ENCODE data around the gene FOXB2.
"Not testable (repeated sequence)": the region's sequence is repeated elsewhere in the genome, so short reads cannot be mapped to it uniquely, and the experiment has no call there.

The FOXB2 gene

DNA sequence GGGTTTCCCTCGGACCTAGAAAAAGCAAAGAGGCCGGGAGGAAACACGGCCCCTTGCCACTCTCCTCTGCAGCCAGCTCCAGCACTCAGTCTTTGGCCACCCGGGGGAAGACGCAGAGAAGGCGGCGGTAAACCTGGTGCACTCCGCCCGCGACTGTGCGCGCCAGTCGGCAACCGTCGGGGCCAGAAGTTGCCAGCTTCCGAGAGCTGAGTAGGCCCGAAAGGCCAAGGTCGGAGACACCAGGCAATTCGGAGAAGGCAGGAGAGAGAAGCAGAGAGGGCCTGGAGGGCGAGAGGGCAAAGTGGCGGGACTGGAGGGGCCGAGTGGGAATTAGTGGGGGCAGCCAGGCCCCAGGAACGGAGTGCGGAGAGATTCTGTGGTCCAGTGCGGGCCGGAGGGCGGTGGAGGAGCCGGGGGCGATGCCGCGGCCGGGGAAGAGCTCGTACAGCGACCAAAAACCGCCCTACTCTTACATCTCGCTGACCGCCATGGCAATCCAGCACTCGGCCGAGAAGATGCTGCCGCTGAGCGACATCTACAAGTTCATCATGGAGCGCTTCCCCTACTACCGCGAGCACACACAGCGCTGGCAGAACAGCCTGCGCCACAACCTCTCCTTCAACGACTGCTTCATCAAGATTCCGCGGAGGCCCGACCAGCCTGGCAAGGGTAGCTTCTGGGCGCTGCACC is at the start of gene FOXB2:
Gene FOXB2 (plus strand): TSS at position 420 of the 690 bp plus-strand sequence. CDS start 0 bp downstream, at position 420.
- DNase-seq = peak; percentile 45

DNA sequence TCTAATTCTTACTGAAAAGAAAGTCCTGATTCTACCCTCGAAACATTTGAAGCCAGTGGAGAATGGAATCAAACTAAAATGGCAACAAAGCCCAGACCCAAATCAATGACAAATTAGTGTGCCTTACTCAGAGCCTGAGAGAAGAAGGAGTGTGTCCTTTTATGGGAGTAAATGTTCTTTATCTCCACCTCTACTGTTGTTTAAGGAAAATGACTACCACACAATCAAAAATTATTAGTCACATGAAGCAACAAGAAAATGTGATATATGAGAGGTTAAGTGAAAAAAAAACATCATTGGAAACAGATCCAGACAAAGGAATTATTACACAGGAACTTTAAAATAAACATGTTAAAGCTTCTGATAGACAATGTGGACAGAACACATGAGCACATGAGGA is 49.7 kb upstream of the FOXB2 start:
- DNase-seq = no peak

DNA sequence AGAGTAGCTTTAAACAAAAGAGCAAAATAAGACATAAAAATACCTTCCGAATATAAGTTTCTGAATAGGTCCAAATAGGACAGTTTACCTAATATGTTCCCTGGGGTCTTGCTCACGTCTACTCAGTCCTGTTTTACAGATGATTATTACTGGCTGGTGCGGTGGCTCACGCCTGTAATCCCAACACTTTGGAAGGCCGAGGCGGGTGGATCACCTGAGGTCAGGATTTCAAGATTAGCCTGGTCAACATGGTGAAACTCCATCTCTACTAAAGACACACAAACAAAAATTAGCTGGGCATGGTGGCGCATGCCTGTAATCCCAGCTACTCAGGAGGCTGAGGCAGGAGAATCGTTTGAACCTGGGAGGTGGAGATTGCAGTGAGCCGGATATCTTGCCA is 40.6 kb upstream of the FOXB2 start:
- not testable (repeated sequence) for DNase-seq

DNA sequence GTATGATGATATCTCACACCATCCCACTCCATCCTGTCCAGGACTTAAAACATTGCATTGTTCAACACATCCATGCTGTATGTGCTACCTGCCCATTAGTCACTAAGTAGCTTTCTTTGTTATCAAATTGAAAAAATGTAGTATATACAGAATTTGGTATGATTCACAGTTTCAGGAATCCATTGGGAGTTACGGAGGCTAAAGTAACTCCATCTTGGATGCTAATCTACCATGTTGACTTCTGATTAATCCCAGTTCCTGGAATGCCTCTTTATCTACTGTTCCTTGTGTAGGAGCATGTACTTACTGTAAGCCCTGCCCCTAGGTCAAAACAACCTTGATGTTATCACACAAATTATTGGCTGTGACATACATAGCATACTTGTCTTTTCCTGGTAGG is 38.9 kb upstream of the FOXB2 start:
- DNase-seq = no peak

DNA sequence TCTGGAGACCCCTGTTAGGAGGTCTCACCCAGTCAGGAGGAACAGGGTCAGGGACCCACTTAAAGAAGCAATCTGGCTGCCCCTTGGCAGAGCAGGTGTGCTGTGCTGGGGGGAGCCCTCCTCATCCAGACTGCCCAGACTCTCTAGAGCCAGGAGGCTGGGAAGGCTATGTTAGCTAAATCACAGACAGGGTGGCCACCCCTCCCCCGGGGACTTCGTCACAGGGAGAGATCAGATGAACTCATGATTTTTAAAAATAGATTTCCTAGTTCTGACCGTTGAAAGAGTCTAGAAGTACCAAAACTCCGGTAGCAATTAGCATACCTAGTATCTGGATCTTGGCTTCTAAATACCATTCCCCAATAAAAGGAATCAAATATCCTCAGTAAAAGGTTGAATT is 35.0 kb upstream of the FOXB2 start:
- DNase-seq = no peak

DNA sequence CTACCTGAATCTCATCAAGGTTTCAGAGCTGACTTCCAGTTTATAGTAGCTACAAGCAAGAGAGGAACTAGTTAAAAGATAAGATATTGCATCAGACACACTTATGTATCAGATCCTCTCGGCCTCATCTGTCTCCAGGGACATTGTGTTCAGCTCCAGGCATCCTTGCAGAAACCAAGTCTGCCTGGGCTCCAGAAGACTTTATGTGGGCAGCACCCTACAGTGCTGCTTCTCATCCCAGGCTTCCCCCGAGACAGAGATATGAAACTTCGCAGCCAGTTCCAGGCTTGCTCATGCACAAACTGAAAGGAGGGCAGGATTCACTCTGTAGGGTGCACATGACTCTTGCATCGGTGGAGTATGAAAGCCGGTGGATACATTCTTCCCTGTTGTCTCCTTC is 33.9 kb upstream of the FOXB2 start:
- DNase-seq = no peak

DNA sequence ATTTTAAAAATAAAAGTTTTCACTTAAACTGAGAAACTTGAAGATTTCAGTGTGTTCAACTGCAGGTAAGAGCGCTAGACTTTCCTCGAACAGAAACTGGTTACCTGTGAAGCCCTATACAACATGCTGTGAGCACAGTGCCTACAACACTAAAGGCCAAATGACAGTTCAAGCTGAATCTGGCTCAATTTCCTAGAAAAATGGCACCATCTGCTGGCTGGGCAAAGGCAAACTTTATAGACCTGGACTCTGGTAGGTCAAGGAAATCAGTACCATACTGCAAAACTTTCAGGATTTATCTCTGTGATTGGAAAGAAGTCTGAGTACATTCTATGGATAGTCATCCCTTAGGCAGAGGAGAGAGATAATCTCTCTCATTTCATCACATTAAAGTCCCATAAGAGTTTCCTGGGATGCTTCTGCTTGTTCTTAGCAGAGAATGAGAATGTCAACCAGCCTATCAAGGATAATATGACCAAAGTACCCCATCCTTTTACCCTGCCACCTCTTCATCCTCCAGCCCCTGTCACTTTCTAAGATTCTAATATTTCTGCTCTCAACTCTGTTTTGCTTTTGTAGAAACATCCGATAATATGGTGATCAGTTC is 31.8 kb upstream of the FOXB2 start:
- no peak for DNase-seq

DNA sequence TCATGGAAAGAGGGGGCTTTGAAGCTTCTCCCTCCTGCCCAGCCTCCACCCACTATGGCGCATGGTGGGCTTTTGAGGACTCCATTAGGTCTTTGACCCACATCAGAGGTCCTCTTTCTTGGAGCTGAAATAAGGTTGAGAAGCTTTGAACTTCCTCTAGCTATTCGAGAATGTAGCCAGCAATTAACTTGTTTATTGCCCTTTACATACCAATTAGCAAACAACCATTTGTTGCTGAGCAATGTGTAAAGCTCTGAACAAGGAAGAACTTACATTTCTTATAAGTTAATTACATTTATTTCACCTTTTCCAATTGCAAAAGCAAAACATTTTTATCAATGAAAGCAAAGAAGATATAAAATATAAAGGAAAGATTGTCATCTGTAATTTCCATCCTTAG is 30.5 kb upstream of the FOXB2 start:
- DNase-seq = no peak

DNA sequence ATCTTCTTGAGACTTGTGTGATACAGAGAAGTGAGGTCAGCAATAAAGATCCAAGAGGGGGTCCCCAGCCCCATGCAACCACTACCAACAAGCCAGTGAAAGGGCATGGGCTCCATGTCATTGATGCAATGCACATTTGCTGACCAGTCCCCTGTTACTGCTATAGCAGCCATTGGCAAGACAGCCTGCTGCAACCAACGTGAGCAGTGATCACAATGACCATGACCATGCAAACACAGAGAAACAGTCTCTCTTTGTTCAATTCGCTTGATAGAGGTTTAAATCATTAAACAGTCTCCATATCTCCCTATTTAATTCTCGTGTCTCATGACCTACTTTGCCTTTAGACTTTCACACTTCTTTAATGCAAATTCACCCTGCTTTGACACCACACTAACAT is 30.0 kb upstream of the FOXB2 start:
- DNase-seq = no peak

DNA sequence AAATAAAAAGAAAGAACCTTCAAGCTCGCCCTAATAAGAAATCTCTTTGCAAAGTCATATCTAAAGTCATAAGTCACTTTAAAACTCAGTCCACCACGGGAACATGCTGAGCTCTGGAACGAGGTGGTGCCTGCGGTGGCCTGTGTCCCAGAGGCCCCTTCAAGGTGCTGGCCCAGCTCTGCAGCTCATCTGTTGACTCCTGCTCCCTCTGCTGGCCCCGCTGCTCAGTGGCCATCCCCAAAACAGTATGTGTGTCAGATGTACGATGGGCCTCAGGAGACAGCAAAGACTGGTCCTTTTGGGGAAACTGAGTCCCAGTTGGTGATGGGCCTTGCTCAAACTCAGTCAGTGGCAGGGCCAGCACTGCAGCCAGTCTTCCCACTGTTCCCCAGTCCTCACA is 22.8 kb upstream of the FOXB2 start:
- DNase-seq = peak; percentile 50

DNA sequence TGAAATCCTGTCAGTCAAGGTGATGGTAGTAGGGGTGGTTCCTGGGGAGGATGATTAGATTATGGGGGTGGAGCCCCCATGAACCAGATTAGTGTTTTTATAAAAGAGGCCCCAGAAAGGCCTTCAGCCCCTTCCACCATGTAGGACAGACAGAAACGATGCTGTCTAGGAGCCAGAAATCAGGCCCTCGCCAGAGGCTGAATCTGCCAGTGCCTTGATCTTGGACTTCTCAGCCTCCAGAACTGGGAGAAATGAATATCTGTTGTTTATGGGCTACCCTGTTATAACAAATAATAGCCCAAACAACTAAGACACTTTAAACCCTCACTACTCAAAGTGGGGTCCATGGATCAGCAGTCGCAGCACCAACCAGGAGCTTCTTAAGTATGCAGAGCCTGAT is 20.2 kb upstream of the FOXB2 start:
- no peak for DNase-seq

DNA sequence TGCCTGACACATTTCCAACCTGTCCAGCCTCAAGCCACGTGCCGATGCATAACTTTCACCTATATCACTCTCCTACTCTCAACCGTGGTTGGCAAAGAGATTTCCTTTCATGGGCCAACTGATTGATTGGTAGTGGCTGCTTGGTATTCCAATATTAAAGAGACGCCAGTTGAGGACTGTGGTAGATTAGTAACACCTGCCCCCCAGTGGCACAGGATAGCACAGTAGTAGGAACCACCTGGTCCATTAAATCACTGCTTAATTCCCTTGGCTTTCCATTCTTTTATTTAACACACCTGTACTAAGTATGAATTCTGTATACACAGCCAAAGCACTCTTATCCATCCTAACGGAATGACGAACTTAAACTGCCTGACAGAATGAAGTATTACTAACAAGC is 19.1 kb upstream of the FOXB2 start:
- DNase-seq = no peak

DNA sequence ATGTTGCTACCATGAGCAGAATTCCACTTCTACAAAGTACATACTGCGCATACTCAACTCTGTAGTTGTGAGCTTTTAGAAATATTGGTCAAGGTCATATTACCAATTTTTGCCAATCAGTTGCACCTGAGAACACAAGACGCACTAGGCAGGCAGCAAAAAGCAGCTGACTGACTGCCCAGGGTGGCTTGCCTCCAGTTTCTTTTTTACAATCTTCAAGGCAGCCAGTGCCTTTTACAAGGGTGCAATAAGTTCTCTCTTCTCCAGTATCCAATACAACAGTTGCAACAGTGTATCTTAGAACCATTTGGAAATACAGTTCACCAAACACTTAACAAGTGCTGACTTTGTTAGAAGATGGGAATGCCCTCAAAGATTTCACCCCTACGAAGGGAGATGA is 16.1 kb upstream of the FOXB2 start:
- no peak for DNase-seq

DNA sequence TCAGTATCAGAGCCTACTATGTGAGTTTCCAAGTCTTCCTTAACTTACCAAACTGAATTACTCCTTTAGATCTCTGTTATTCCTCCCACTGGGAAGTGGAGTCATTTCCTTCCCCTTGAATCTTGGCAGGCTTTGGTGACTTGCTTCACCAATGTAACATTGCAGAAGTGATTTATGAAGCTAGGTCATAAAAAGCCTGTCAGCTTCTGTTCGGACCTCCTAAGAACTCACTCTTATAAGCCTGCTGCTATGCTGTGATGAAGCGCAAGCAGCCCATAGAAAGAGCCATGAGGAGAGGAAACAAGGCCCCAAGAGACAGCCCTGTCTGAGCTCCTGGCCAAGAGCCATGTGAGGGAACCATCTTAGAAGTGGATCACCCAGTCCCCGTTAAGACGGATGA is 14.2 kb upstream of the FOXB2 start:
- DNase-seq = no peak

DNA sequence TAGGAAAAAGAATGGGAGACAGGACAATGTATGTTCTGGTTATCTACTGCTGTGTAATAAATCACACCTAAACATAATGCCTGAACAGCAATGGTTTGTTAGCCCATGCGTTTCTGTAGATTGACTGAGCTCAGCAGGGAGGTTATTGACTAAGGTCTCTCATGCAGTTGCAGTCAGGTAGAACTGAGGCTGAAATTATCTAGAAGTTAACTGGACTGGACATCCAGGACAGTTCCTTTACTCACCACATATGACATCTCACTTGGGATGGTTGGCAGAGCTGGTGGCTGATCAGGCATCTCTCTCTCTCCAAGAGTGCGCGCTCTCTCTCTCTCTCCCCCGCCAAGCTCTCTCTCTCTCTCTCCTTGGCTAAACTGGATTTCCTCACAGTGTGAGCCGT is 8.9 kb upstream of the FOXB2 start:
- no peak for DNase-seq

DNA sequence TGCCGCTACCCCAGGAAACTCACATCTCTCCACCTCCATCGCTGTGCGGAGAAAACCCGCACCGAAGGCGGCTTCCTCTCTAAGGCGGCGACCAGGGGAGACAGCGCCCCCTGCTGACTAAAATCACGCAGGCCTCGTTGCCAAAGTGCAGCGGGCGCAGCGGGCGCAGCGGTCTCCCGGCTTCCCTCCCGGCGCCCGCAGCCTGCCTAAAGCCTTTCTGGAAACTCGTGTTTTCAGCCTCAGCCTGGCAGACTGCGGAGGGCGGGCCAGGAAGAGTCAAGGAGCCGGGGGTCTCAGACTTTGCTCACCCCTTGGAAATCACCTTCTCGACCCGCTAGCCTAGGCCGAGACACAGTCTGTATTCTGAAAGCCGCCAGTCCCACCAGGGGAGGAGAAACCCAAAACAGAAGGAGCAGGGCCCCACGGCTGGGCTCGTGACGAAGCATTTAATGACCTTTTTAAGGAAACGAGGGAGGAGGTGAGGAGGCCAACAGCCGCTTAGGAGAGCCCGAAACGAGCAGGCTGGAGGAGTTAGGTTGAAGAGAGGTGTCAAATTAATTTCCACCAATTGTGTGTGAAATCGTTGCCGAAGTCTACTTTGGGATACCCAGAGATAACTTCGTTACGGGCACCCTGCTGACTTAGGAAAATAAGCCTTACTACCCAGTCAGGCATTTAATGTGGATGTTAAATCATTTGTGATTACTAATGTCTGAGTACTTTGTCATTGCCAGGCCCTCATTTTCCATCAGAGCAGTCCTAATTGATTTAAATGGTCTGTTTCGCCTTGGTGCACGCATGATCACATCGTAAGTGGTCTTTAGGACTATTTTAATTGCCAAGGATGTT is 7.3 kb upstream of the FOXB2 start:
- DNase-seq = peak; percentile 81

DNA sequence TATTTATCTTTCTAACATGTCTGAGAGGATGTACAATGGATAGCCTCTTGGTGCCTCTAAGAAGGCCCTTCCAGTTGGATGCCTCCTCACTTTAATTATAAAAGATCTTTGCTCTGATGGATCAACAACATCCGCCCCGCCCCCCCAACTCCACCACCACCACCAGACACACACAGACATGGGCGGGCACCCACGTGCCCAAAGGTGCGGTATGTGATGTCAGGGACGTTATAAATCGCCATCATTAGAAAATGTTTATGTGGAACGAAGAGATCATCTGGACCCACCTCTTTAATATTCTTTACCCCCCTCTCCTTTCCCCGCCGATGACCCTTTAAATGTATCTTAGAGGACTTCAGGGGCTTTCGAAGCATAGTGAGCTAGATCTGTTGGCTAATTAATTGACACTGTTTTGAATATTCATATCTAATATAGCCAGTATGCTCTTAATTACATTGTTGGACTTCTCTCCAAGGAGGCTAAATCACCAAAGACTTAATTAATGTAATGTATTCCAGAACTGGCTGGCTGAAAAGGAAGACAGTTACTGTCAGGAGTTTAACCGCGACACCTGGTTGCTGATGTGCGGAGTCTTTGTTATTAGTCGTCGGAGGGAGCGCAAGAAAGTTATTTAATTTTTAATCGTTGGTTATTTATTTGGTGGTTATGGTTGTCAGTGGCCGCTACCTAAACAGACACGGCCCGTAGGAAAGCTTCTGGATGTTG is 6.1 kb upstream of the FOXB2 start:
- DNase-seq = no peak

DNA sequence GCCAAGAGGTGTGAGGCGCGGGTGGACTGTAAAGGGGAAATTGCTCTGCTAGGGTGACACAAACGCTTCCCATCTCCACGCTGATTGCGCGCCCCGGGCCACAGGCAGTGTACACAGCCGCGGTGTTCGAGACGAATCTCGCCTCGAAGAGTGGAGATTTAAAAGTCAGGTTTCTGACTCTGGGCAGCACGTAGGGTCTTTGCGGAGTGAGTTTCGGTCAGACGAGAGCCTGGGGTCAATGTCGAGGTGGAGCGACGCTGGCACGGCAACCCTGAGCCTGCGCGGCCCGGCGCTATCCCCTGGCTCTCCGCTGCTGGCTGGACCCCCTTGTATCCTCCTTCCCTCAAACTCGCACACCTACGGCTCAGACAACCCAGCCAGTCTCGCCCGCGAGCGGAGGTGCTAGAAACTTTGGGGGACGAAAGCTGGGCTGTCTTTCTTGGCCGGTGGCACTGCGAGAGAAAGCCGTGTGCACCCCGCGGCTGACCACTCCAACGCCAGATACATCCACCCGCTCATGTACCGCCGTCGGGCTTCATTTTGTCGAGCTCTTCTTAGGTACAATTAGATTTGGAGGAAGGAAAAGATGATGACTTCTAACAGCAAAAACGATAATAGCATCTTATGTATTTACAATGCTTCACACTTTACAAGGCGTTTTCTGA is 5.4 kb upstream of the FOXB2 start:
- DNase-seq = no peak

DNA sequence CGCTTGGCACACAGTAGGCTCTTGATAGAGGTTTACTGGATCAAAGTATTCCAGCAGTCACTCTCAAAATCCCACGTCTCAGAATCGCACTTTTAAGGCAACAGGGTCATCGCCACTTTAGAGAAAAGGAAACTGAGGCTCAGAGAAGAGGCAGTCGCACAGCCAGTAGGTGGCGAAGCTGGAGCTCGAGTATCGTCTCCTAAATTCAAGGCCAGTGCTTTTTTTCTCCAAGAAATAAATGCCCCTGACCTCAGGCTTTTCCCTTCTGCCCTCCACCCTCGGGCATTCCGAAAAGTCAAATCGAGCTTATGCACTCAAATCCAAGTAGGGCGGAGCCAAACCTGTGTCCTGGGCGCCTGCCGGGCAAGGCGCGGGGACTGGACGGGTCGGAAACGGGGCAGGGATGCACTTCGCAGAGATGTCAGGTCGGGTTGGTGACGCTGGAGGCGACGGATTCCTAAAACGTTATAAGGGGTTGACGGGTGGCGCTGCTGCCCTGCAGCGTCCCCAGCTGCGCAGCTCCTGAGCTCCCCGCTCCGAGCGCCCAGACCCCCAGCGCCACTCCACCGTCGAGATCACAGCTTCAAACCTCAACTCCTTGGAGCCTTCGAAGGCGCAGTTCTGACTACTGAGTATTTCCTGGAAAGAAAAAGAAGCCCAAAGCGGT is 4.7 kb upstream of the FOXB2 start:
- DNase-seq = no peak

DNA sequence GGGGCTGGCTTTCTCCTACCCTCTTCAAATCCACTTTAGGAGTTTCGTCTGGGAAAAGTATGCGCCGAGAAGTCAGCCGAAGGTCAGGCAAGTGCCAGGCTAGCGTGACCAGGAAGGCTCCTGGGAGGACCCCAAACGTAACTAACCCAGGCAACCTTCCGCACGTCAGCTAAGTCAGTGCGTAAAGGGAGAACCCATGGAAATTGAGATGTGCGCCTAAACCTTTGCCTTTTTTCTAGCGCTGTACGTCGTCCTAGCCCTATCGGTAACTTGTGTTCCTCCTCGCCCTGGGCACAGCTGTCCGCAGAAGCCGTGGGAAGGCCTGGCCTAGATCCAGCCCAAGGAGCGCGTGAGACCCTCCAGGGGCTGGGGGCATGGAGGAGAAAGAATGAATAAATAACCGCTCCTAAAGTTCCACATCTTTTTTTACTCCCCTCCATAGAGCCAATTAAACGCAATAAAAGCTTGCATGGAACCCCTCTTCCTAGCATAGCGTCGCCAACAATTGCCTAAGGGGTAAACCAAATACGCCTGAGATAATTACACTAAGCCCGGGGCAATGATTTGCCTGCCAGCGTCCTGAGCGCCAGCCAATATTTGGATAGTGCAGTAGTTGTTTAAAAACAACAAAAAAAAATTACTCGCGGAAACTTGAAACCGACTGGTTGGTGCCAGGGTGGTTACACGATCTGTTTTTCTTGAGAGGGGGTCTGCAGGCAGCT is 4.0 kb upstream of the FOXB2 start:
- DNase-seq = no peak

DNA sequence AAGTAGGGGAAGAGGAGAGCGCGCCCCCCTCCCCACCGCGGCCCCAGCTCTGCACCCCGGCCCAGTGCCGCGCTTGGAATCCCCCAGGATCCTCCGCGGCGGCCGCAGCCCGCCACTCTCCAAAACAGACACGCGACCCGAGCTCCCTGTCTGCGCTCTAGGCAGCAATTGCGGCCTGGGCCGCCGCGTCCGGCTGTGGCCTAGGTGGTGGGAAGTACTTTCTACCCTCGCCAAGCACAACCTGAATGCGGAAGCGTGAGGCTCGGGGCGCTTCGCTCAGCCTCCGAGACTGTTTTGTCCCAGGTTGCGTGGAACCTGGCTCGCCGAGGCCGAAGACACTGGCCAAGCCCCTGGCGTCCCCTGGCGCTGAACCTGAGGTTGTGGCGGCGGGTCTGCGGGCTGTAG is 3.3 kb upstream of the FOXB2 start:
- DNase-seq = no peak

Data from right forelimb (tissue), 1 donor.